Osteocyte (in vitro differentiated cells): Measurements from ENCODE around the gene ADGRG6. TPM values are rescaled to one million over a fixed set of nuclear protein-coding genes. Genes with fewer than 3 reads are reported as not detected.

Experiments
- DNase-seq: peaks from one replicate; pipeline ENCODE4 v3.0.0; 2021; ENCODE audit warnings: mixed read lengths; ENCODE audit not compliant: unreplicated experiment; ENCODE audit errors: extremely low spot score
- H3K27ac Mint-ChIP-seq: one replicate; pipeline ENCODE4 v1.8.0; 2021; ENCODE audit warnings: mild to moderate bottlenecking, mixed read lengths; ENCODE audit not compliant: unreplicated experiment
- H3K27me3 Mint-ChIP-seq: one replicate; pipeline ENCODE4 v1.8.0; 2021; ENCODE audit warnings: mixed read lengths; ENCODE audit not compliant: unreplicated experiment
- H3K36me3 Mint-ChIP-seq: one replicate; pipeline ENCODE4 v1.8.0; 2021; ENCODE audit warnings: mixed read lengths; ENCODE audit not compliant: unreplicated experiment
- H3K4me1 Mint-ChIP-seq: one replicate; pipeline ENCODE4 v1.8.0; 2021; ENCODE audit warnings: mixed read lengths; ENCODE audit not compliant: unreplicated experiment
- H3K4me3 Mint-ChIP-seq: one replicate; pipeline ENCODE4 v1.8.0; 2021; ENCODE audit warnings: mild to moderate bottlenecking, moderate library complexity, mixed read lengths; ENCODE audit not compliant: unreplicated experiment
- H3K9me3 Mint-ChIP-seq: one replicate; pipeline ENCODE4 v1.8.0; 2021; ENCODE audit warnings: mixed read lengths; ENCODE audit not compliant: unreplicated experiment
- total RNA-seq: library from RNA; stranded (reverse); gene quantifications from 2 replicates; pipeline ENCODE4 v1.2.1, GENCODE V29; 2021
- TF ChIP-seq, protein P1 (sequence below): fragments of 200-600 bp; sonication (generic); IDR thresholded peaks from 2 replicates; pipeline ENCODE4 v1.5.0; 2021; ENCODE audit warnings: antibody characterized with exemption, mild to moderate bottlenecking, moderate library complexity

ADGRG6 gene
- total RNA-seq, 1 donor from 2014 or later, result 0.51 TPM

DNA sequence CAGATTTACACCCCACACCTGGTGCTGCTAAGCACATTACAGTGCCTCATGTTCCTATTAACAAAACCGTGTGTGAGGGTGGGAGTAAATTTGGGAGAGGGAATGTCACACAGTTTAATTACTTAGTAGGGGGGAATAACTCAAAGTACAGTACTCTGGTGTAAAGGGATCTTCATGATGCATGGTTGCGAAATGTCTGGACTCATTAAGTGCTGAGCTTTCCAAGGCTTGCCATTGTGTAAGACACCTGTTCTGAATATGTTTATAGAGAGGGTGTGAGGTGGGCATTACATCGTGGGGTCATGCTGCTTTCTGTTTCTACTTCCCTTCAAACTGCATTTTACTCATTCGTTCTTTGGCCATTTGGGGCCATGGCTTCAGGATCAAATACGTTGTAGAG is 181.2 kb downstream of the ADGRG6 start:
- H3K4me3 Mint-ChIP-seq, result no peak overlapping the region
- TF ChIP-seq, protein P1, sequence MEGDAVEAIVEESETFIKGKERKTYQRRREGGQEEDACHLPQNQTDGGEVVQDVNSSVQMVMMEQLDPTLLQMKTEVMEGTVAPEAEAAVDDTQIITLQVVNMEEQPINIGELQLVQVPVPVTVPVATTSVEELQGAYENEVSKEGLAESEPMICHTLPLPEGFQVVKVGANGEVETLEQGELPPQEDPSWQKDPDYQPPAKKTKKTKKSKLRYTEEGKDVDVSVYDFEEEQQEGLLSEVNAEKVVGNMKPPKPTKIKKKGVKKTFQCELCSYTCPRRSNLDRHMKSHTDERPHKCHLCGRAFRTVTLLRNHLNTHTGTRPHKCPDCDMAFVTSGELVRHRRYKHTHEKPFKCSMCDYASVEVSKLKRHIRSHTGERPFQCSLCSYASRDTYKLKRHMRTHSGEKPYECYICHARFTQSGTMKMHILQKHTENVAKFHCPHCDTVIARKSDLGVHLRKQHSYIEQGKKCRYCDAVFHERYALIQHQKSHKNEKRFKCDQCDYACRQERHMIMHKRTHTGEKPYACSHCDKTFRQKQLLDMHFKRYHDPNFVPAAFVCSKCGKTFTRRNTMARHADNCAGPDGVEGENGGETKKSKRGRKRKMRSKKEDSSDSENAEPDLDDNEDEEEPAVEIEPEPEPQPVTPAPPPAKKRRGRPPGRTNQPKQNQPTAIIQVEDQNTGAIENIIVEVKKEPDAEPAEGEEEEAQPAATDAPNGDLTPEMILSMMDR, result no peak
- H3K4me1 Mint-ChIP-seq, result no peaks in the 10 kb centered on the region
- peaks cover 2% of the 10 kb centered on the region for H3K27me3 Mint-ChIP-seq
- no peak for DNase-seq
- no peaks in the 10 kb centered on the region for H3K9me3 Mint-ChIP-seq
- H3K36me3 Mint-ChIP-seq, result no peaks in the 10 kb centered on the region
- H3K27ac Mint-ChIP-seq, result no peak overlapping the region

DNA sequence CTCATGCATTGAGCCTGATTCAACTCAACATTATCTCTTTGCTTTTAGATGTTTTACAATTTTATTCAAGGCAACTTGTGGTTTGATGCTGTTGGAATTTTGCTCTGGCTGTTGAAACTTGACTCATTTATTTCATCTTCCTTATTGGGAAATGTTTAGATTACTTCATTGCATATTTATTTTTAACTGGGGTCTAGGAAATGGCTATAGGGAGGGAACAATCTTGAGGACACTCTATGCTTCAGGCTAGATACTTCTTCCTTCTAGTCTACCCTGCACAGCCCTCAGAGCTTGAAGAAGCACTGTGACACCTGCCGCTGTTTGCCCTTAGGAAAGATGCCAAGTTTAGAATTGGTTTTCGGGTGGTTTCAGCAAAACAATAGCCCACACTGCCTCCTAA is 183.4 kb downstream of the ADGRG6 start:
- peaks cover 2% of the 10 kb centered on the region for H3K27me3 Mint-ChIP-seq
- no peaks in the 10 kb centered on the region for H3K9me3 Mint-ChIP-seq
- no peaks in the 10 kb centered on the region for H3K36me3 Mint-ChIP-seq
- TF ChIP-seq, protein P1, result no peak
- DNase-seq, result no peak
- H3K27ac Mint-ChIP-seq, result no peak overlapping the region
- no peak overlapping the region for H3K4me3 Mint-ChIP-seq
- no peaks in the 10 kb centered on the region for H3K4me1 Mint-ChIP-seq

DNA sequence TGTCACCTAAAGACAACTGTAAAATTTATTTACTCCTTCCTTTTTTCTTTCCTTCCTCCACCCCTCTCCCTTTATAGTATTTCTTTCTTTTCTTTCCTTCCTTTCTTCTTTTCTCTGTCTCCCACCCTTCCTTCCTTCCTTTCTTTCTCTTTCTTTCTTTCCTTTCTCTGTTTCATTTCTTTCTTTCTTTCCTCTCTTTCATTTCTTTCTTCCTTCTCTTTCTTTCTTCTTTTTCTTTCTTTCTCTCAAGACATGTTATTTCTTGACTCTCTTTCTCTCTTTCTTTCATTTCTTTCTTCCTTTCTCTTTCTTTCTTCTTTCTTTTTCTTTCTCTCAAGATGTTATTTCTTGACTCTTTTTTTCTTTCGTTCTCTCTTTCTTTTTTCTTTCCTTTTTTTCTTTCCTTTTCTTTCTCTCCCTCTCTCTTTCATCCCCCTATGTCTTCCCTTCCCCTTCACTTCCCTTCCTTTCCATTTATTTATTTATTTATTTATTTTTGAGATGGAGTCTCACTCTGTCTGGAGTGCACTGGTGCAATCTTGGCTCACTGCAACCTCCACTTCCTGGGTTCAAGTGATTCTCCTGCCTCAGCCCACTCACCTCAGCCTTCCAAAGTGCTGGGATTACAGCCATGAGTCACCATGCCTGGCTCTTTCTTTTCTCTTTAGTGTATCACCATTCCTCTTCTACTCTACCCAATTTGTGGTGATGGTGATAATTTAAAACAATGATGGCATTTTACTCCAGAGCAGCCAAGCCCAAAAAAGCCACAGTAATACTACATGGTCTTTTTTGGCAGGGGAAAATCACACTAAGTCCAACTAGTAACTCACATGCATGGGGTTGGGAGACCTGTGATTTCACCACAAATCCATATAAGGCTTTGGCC is 188.2 kb downstream of the ADGRG6 start:
- TF ChIP-seq, protein P1, result no peak
- no peaks in the 10 kb centered on the region for H3K4me1 Mint-ChIP-seq
- no peak for DNase-seq
- H3K9me3 Mint-ChIP-seq, result no peaks in the 10 kb centered on the region
- no peak overlapping the region for H3K4me3 Mint-ChIP-seq
- H3K36me3 Mint-ChIP-seq, result no peaks in the 10 kb centered on the region
- H3K27me3 Mint-ChIP-seq, result peaks cover 7% of the 10 kb centered on the region
- H3K27ac Mint-ChIP-seq, result no peak overlapping the region

Other genes with a start within 250 kb of the ADGRG6 start
- gene GJE1, start 169.1 kb upstream of the ADGRG6 start, total RNA-seq, result not detected in 2 replicates
- not detected in 2 replicates for gene NMBR, start 154.9 kb upstream of the ADGRG6 start, total RNA-seq
- 41.9 and 43.3 TPM in 2 replicates for gene VTA1, start 154.7 kb upstream of the ADGRG6 start, total RNA-seq